A172 (cell line): ENCODE results near the gene RWDD4. TPM values are rescaled to one million over a fixed set of nuclear protein-coding genes. Genes with fewer than 3 reads are reported as not detected.
"Not testable (repeated sequence)": the region's sequence is repeated elsewhere in the genome, so short reads cannot be mapped to it uniquely, and the experiment has no call there.

ENCODE experiments used
- DNase-seq: peaks from one replicate; pipeline ENCODE4 v3.0.0-alpha.2; 2015; ENCODE audit warnings: low spot score
- total RNA-seq: library from RNA; depleted of rRNA; stranded (reverse); fragments of >200 nt; shearing (Covaris generic); gene quantifications from 2 replicates; pipeline ENCODE4 v1.2.3, GENCODE V29; 2014

Gene RWDD4
- total RNA-seq, 1 experiment from 2014 or later: 58.6 TPM

GRCh38 chr4:183635741-183636140 lies 23.2 kb downstream of the RWDD4 start:
- DNase-seq: no peak

DNA sequence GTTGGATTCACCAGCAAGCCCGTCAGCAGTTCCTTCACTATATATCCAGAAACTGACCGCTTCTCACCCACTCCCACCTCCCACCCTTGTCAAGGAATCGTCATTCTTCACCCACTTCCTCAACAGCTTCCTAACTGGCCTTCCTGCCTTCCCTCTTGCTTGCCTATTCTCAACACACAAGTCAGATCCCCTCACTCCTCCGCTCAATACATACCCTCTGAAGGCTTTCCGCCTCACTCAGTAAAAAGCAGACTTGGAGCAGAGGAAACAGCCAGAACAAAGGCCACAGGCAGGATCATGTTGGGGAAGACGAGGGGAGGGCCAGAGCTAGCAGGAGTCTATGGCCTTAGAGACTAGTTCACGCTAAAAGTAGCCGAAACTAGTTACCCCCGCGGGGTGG lies 23.7 kb downstream of the RWDD4 start:
- no peak for DNase-seq

DNA sequence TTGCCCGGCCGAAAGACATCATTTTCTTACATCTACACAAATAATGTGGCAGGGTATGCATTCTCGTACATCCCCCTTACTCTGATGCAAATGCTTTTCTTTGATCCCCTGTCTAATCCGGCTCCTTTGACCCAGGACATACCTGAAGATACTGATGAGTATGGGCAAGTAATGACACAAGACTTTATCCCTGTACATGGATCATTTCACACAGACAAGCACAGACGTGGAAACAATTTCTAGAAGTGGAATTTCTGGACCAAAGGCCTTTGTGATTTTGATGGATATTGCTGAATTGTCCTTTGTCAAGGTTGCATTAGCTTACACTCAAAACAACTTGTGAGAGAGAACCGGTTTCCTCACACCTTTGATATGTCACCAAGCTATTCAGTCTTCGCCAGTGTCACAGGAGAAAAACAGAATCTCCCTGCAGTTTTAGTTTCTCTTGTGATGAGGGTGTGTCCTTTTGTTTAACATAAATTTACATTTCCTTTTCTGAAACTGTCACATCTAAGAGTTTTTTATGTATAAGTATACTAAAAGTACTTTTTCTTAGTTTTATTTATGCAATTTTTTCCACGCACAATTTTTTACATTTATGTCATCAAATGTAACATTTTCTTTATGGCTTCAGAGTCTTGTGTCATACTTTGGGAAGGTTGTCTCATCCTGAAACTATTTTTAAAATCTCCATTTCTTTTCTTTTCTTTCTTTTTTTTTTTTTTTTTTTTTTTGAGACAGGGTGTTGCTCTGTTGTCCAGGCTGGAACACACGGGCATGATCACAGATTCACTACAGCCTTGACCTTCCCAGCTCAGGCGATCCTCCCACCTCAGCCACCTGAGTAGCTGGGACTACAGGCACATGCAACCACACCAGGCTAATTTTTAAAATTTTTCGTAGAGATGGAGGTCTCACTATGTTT lies 25.2 kb downstream of the RWDD4 start:
- no peak for DNase-seq

DNA sequence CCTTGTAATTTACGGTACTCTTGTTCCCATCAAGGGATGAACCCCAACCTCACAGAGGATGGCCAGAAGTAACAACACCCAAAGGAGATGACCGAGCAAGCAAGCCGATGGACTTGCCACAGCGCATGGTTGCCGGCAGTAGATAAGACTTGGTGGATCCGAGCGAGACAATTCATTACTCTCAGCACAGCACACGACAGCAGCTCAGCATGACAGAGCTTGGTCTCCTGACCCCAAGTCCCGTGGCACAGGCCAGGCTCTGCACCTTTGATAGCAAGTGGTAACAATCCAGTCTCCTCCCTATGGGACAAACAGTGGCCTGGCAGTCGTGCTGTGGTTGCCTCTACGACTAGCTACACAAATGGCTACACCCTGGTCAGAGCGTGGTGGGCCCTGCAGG lies 26.3 kb downstream of the RWDD4 start:
- DNase-seq: no peak

DNA sequence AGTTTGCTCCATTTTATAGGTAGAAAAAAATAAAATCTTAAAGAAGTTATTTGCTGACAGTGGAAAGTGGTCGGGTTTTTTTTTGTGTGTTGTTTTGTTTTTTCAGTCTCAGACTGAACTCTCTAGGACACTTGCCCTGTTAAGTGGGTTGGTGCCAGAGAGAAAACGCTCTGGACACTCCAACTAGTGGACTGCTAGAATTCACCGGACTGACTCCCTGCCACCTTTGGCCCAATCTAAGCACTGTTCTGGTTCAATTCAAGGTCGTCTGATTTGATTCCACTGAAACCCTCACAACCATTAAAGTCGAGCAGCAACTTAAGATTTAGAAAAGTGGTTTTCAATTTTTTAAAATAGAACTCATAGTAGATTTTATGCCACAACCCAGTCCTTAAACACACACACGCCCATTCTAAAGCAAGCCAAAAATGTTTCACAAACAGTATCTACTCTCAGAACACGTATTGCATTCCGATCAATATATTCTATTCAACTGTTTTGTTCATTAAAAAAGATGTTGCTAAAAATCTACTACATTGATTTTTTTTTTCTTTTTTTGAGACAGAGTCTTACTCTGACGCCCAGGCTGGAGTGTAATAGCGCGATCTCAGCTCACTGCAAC lies 27.3 kb downstream of the RWDD4 start:
- DNase-seq: no peak

DNA sequence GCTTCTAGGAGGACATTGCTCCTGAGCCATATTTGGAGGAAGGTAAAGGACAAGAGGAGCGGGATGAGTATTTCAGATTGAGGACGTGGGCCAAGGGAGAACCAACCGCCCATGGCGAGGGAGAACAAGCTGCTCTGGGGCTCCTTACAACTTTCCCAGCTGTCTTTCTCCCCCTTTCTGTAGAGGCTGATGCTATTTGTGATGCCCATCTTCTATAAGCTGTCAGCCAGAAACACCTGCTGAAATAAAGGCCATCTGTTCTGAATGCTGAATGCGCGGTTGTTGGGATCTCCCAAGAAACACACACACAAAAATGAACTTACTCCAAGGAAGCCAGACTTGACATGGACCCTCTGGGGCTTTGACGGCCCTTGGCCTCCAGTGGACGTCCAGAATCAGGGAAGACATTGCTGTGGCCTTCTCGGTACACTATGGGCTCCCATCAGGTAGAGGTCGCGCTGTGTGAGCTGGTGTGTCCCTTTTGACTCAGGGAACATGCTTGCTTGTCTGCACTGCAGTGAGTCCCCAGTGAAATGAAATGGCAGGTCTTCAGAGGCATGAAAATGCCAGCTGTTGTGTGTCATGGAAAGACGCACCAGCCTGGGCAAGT lies 30.9 kb downstream of the RWDD4 start:
- no peak for DNase-seq

DNA sequence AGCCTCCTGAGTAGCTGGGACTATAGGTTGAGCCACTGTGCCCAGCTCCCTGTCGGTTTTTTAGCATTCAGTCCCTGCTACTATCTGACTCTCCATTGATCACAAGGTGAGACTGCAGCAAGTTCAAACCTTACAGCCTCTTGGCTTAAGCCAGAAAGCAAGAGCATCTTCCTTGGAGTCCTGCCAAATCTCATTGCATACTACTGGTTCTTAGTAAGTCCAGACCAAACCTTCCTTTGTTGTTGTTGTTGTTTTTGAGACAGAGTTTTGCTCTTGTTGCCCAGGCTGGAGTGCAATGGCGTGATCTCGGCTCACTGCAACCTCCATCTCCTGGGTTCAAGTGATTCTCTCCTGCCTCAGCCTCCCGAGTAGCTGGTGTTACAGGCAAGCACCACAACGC lies 31.7 kb downstream of the RWDD4 start:
- DNase-seq: not testable (repeated sequence)

DNA sequence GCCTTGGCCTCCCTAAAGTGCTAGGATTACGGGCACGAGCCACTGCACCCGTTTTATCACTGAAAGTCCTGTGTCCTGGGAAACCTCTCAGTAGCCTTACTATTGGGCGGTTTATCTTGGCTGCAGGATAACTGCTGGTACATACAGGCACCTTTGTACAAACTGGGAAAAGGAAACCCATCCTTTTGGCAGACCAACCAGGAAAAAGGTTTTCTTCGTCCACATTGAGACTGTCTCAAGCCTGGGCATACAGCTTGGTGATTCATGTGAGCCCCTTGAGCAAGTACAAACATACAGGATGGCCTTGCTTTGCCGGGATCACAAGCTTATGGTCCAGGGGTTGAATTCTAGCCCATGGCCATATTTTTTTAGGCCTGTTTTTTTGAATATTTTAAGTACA lies 32.8 kb downstream of the RWDD4 start:
- DNase-seq: no peak

DNA sequence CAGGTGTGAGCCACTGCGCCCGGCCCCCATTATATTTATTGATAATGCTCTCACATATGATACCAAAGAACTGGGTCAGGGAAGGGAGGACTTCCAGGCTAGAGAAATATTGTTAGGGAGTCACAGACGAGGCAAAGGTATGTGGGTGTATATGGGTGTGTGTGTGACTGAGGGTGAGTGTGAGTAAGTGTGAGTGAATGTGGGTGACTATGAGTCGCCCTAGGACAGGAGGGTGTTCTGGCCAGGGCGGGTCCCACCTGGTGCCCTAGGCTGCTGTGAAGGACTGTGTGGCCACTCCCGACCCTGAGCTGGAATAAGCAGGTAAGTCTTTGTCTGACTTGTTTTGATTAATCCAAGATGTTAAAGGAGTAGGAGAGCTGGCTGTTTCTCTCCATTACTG lies 34.4 kb downstream of the RWDD4 start:
- DNase-seq: no peak

GRCh38 chr4:183621875-183622274 lies 37.1 kb downstream of the RWDD4 start:
- no peak for DNase-seq

DNA sequence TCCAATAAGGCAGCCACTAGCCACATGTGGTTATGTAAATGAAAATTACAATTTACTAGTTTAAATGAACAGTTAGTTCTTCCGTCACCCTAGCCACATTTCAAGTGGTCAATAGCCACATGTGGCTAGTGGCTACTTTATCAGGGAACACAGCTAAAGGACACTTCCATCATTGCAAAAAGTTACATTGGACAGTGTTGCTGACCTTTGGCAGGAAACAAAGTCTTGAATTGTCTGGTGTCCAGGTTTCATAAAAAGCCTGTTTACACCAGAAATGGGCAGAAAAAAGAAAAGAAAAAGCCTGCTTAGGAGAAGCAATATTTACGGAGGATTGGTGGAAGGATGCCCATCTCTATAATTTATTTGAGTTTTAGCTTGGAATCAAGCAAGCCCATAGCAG lies 38.6 kb downstream of the RWDD4 start:
- DNase-seq: no peak

GRCh38 chr4:183618681-183619080 lies 40.3 kb downstream of the RWDD4 start:
- DNase-seq: no peak

DNA sequence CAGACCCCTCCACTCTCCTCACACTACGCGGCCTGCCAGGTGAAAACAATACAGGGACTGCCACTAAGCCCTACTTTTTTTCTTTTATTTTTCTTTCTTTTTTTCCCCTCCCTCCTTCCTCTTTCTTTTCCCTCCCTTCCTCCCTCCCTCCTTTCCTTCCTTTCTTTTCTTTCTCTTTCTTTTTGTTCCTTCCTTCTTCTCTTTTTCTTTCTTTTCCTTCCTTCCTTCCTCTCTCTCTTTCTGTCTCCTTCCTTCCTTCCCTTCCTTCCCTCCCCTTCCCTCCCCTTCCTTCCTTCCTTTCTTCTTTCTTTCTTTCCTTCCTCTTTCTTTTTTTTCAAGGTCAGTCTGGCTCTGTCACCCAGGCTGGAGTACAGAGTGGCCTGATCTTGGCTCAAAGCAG lies 41.9 kb downstream of the RWDD4 start:
- no peak for DNase-seq

GRCh38 chr4:183612329-183613250 lies 46.4 kb downstream of the RWDD4 start:
- DNase-seq: no peak

GRCh38 chr4:183611210-183611830 lies 47.7 kb downstream of the RWDD4 start:
- no peak for DNase-seq

- DNase-seq: no peak
Observed at GRCh38 chr4:183610613-183611012, 48.4 kb downstream of the RWDD4 start.

- peak; percentile 52 for DNase-seq
Observed at GRCh38 chr4:183610033-183610432, 49.0 kb downstream of the RWDD4 start.

DNA sequence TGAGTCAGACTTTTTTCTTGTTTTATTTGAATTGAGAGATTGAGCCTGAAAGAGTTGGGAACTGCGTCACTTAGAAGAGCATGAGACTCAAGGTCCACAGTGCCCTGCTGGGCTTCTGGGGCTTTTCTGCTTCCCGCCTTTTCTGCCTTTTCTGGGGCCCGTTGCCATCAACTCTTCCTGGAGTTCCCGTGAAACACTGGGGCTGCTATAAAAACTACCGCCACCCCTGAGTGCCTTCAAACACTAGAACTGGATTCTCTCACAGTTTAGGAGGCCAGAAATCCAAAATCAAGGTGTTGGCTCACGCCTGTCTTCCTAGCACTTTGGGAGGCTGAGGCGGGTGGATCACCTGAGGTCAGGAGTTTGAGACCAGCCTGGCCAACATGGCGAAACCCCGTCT lies 49.8 kb downstream of the RWDD4 start:
- no peak for DNase-seq

- DNase-seq: no peak
Observed at GRCh38 chr4:183607894-183608293, 51.1 kb downstream of the RWDD4 start.

- DNase-seq: no peak
Observed at GRCh38 chr4:183602557-183603027, 56.4 kb downstream of the RWDD4 start.

DNA sequence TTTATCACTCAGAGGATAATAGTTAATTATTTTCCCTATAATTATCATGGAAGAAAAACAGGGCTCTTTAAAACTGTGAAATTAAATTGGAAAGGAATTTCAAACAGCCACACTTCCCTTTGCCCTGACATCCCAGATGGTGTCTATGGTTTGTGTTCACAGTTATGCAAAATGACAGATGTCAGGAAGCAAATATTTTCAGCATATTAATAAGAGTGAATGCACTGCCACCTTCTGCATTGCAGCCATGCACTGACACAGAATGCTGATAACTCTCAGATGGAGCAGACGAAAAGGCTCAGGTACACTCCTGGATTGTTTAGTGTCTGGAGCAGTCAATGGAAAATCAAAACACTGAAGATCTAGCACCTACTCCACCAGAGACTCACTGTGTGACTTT lies 57.6 kb downstream of the RWDD4 start:
- DNase-seq: no peak
